ENCODE measurements around the gene GTF2A1. TPM values are rescaled to one million over a fixed set of nuclear protein-coding genes. Genes with fewer than 3 reads are reported as not detected.

Gene GTF2A1
- total RNA-seq, 1 donor from 2014 or later = 42.4 TPM

DNA sequence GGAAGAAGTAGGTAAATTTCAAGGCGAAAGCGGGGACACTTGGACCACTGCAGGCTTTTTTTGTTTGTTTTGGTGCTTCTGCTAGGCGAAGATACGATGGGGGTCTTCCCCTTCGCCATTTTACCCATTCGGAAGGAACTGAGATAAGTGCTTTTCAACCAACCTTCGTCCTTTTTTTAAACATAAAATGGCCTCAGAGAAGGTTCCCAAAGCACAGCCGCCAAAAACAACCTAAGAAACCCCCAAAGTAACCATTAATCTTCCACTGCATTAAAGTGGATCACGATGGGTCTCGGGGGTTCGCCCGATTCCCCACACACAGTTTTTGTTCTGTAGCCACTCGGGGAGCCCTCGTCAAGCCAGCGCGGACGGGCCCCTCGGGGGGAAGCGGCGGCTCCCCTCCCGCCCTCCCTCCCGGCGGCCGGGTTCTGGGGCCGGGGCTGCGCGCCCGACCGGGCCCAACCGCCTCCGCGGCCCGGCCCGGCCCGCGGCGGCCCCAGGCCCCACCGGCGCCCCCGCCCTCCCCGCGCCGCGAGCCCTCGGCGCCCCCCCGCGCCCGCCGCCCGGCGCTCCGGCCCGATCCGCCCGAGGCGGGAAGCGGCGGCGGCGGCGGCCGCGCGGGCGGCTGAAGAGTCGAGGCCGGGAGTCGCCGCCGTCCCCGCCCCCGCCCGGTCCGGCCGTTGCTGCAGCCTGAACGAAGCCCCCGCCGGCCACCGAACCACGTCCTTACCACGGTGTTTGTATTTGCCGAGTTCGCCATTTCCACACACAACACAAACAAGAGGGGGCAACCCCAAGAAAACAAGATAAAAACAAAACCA lies 790 bp downstream of the GTF2A1 start:
- DNase-seq (ENCODE audit: low spot score) = no peak

DNA sequence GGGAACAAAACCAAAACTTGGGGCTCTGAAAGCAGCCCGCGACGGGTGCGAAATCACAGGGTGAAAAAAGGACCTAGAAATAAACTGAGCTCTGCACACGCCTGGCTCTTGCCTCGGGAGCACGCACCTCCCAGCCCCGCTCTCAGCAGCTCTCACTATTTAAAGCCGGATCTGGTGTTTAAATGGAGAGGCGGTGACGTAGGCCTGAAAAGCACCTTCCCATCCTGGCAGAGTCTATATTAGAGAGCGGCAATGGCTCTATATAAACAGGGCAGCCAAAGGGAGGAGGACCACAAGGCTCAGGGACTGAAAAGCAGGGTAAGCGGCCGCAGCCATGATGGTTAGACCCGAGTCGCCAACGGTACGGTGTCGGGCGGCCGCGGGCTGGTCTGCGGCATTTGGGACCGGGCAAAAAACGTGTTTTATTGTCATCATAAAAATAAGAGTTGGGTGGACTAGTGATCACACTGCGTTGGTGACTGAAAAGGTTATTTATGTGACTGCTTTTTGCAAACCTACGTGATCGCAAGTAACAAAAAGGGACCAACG lies 1.5 kb downstream of the GTF2A1 start:
- TF ChIP-seq, protein P1, sequence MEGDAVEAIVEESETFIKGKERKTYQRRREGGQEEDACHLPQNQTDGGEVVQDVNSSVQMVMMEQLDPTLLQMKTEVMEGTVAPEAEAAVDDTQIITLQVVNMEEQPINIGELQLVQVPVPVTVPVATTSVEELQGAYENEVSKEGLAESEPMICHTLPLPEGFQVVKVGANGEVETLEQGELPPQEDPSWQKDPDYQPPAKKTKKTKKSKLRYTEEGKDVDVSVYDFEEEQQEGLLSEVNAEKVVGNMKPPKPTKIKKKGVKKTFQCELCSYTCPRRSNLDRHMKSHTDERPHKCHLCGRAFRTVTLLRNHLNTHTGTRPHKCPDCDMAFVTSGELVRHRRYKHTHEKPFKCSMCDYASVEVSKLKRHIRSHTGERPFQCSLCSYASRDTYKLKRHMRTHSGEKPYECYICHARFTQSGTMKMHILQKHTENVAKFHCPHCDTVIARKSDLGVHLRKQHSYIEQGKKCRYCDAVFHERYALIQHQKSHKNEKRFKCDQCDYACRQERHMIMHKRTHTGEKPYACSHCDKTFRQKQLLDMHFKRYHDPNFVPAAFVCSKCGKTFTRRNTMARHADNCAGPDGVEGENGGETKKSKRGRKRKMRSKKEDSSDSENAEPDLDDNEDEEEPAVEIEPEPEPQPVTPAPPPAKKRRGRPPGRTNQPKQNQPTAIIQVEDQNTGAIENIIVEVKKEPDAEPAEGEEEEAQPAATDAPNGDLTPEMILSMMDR (IDR thresholded peaks at IDR 0.05) = no peak
- DNase-seq (ENCODE audit: low spot score) = no peak
- no peaks in the 10 kb centered on the region for H3K27me3 Mint-ChIP-seq (ENCODE audit: low read depth)
- H3K4me3 Mint-ChIP-seq (ENCODE audit: unreplicated experiment) = peak overlapping the region; percentile 97
- no peaks in the 10 kb centered on the region for H3K9me3 Mint-ChIP-seq (ENCODE audit: low read depth)
- peaks cover 7% of the 10 kb centered on the region for H3K36me3 Mint-ChIP-seq (ENCODE audit: low read depth)
- H3K4me1 Mint-ChIP-seq (ENCODE audit: low read depth) = peaks cover 39% of the 10 kb centered on the region
- peak overlapping the region; percentile 100 for H3K27ac Mint-ChIP-seq (ENCODE audit: unreplicated experiment)

More for the DNA sequence above, 790 bp downstream of the GTF2A1 start:
- peaks cover 39% of the 10 kb centered on the region for H3K4me1 Mint-ChIP-seq (ENCODE audit: low read depth)
- TF ChIP-seq, protein P1 (IDR thresholded peaks at IDR 0.05) = no peak
- H3K4me3 Mint-ChIP-seq (ENCODE audit: unreplicated experiment) = peak overlapping the region; percentile 97
- peaks cover 7% of the 10 kb centered on the region for H3K36me3 Mint-ChIP-seq (ENCODE audit: low read depth)
- H3K27me3 Mint-ChIP-seq (ENCODE audit: low read depth) = no peaks in the 10 kb centered on the region
- H3K9me3 Mint-ChIP-seq (ENCODE audit: low read depth) = no peaks in the 10 kb centered on the region
- peak overlapping the region; percentile 100 for H3K27ac Mint-ChIP-seq (ENCODE audit: unreplicated experiment)

DNA sequence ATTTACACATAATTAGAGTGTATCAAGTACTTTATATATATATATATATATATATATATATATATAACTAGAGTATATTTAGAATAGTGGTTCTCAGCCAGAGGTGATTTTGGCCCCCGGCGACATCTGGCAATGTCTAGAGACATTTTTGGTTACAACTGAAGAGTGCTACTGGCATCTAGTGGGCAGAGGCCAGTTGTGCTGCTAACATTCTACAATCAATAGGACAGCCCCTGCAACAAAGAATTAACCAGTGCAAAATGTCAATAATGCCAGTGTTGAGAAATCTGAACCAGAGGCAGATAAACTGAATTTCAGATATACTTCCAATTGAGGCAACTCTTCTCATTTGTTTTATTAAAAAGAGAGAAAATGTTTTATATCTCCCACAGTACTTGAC lies 8.9 kb downstream of the GTF2A1 start:
- Mint-ChIP-seq H3K9me3 (ENCODE audit: low read depth) (no peaks in the 10 kb centered on the region), H3K4me1 (ENCODE audit: low read depth) (peaks cover 26% of the 10 kb centered on the region), H3K4me3 (ENCODE audit: unreplicated experiment) (no peak overlapping the region), H3K36me3 (ENCODE audit: low read depth) (peaks cover 15% of the 10 kb centered on the region), H3K27me3 (ENCODE audit: low read depth) (no peaks in the 10 kb centered on the region), H3K27ac (ENCODE audit: unreplicated experiment) (no peak overlapping the region)
- no peak for DNase-seq (ENCODE audit: low spot score)
- TF ChIP-seq, protein P1 (IDR thresholded peaks at IDR 0.05) = peak; percentile 75

DNA sequence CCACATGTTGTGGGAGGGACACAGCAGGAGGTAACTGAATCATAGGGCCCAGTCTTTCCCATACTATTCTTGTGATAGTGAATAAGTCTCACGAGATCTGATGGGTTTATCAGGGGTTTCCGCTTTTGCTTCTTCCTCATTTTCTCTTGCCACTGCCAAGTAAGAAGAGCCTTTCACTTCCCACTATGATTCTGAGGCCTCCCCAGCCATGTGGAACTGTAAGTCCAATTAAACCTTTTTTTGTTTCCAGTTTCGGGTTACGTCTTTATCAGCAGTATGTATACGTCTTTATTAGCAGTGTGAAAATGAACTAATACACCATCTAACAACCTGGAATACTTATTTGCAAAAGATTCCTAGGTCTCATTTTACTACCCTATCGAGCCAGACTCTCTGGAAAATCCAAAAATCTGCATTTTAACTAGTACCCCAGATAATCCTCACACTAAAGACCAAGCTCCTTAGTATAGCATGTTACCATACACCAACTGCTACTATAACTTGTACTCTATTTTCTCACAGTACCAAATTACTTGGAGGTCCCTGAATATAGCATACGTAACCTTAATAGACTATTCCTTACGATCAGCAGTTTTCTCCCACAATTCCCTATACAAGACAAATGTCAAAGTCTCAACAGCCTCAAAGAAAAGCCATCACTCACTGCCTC lies 11.5 kb downstream of the GTF2A1 start:
- H3K27ac Mint-ChIP-seq (ENCODE audit: unreplicated experiment) = no peak overlapping the region
- H3K36me3 Mint-ChIP-seq (ENCODE audit: low read depth) = peaks cover 18% of the 10 kb centered on the region
- H3K4me3 Mint-ChIP-seq (ENCODE audit: unreplicated experiment) = no peak overlapping the region
- TF ChIP-seq, protein P1 (IDR thresholded peaks at IDR 0.05) = no peak
- H3K27me3 Mint-ChIP-seq (ENCODE audit: low read depth) = no peaks in the 10 kb centered on the region
- H3K9me3 Mint-ChIP-seq (ENCODE audit: low read depth) = no peaks in the 10 kb centered on the region
- no peak for DNase-seq (ENCODE audit: low spot score)
- H3K4me1 Mint-ChIP-seq (ENCODE audit: low read depth) = peaks cover 33% of the 10 kb centered on the region

DNA sequence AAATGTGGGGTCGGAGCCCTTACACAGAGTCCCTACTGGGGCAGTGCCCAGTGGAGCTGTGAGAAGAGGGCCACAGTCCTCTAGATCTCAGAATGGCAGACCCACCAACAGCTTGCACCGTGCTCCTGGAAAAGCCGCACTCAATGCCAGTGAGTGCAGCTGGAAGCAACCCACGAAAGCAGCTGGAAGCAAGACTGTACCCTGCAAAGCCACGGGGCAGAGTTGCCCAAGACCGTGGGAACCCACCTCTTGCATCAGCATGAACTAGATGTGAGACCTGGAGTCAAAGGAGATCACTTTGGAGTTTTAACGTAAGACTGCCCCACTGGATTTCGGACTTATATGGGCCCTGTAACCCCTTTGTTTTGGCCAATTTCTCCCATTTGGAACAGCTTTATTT lies 12.3 kb downstream of the GTF2A1 start:
- Mint-ChIP-seq H3K27me3 (ENCODE audit: low read depth) (no peaks in the 10 kb centered on the region), H3K27ac (ENCODE audit: unreplicated experiment) (no peak overlapping the region), H3K36me3 (ENCODE audit: low read depth) (peaks cover 17% of the 10 kb centered on the region), H3K9me3 (ENCODE audit: low read depth) (no peaks in the 10 kb centered on the region), H3K4me3 (ENCODE audit: unreplicated experiment) (no peak overlapping the region), H3K4me1 (ENCODE audit: low read depth) (peaks cover 33% of the 10 kb centered on the region)
- TF ChIP-seq, protein P1 (IDR thresholded peaks at IDR 0.05) = no peak
- DNase-seq (ENCODE audit: low spot score) = no peak

All from chondrocyte (in vitro differentiated cells).